GM21786 (cell line): ENCODE data around the gene LCT.
"Not testable (repeated sequence)": the region's sequence is repeated elsewhere in the genome, so short reads cannot be mapped to it uniquely, and the experiment has no call there.

Source experiments
- ATAC-seq: cut with Tn5 transposase; IDR thresholded peaks from one replicate; pipeline ENCODE4 v1.9.1; 2021; ENCODE audit not compliant: unreplicated experiment

Gene LCT

DNA sequence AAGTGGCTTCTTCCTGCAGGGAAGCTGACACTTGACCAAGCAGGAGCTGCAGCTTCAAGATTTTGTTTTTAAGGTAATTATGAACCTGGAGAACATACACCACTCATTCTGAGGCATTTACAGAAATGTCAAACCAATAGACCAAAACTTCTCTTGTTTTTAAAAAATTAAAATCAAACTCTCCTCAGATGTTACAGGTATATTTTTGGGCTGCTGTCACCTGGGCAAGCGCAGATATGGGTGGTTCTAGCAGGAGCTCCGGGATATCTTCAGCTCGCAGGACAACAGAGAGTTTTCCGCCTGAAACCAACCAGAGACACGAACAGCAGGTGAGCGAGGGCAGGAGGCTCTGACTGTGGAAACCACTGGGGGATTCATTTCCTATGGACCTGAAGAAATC, 4.1 kb downstream of the LCT start:
- ATAC-seq, result no peak

DNA sequence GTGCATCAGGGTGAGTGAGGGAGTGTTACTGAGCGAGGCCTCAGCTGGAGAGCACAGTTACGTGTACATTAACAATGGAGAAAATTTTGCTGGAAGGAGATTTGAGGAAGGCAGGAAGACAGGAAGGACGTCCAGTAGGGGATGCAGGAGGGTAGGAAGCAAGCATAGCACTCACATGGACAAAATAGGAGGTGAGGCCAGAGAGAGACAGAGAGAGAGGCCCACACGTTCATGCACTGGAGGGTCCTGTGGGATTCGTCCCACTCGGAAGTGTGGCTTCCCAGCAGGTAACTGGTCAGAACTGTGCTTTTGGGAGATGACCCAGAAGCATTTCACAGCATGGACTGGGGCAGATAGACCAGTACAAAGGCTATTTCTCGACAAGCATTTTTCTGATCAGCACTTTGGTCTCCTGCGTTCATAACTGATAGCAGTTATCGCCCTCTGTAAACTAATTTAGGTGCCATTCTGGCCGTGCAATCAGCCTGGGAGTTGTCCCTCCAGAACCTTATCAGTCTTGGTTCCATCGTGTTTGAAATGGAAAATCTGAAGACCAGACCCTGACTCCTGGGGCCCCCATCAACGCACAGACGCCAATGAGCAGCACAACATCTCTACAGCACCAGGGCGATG, 5.7 kb downstream of the LCT start:
- ATAC-seq, result no peak

DNA sequence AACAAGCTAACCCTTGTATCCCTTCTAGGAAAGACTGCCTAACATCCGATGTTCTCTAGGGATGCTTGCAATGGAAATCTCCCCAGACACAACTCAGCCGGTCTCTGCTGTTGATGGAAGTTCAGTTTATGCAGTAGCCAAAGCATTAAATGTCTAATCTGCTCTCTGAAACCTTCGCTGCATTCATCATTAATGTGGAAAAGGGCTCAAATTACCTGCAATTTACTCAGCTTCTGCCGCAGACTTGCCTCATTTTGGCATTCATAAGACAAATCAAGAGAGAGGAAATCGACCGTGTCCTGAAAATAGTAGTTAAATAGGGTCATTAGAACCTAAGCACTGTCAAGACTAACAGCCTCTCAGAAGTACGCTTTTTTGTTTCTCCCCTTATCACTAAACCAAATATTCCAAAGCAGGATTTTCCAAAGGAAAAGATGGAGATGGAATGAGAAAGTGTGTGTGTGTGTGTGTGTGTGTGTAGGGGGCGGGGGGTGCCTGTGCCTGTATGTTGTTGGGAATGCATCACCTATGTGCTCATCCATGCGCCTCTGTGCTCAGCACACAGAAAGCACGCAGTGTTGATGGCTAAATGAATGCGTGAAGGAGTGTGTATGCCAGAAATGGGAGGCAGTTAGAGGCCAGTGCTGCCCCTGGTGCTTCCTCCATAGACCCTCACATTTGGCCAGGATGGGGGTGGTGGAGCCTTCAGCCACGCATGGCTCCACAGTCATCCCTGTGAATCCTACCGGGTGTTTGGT, 7.4 kb downstream of the LCT start:
- ATAC-seq, result no peak

DNA sequence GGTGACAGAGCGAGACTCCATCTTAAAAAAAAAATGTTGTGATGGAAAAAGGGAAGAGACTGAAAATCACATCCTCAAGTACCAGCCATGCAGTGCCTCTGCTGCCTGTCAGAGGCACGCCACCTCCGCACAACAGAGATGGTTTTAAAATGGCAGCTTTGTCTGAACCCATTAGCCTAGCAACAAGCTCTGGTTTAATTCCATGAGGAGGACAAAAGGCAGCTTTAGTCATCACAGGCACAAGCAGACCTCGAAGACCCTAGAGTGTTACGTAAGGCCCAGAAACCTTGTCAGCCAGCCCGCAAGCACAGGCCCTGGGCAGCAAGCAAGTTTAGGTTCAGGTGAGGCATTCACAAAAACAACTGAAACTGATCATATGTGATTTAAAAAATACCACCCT, 10.4 kb downstream of the LCT start:
- no peak for ATAC-seq

DNA sequence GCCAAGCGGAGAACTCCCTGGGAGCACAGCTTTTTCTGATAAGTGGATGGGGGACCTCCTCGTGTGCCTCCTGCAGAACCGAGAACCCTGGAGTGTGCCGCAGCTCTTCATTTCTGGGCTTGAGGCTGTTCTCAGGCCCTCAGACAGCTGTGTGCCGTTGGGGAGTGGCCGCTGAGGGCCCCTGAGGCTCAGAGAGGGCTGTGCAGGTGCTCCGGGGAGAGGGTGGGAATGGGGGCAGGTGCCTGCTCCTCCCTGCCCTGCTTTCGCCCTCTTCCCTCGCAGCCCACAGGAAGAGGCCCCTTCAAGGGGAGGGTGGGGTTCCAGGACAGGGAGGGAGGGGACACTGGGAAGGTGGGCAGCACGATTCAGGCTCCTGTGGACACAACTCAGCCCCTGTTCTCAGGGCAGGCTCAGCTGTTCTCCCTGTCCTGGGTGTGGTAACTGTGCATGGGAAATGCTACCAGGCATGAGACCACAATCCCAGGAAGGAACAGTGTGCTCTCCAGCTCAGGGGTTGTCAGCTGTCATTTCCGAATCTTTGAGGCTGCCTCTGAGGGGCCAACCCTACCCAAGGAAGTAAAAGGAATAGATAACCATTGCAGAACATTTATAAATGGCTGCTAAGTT, 11.3 kb downstream of the LCT start:
- ATAC-seq, result no peak

DNA sequence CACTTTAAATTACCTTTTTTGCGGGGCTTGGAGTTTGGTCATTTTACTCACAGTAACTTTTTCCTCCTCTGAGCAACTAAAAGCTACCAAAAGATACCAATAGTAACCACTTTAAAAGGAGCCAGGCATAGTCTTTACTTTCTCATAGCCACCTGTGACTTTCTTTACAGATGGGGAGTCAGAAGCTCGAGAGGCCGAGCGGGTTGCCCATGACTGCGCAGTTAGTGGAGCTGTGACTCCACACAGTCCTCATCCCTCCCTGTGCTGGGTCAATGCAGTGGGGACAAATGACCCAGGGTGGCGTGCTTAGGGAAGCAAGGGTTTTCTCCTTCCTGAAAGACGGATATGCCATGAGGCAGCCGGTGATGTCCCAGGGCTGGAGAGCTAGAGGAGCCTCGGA, 11.9 kb downstream of the LCT start:
- no peak for ATAC-seq

- no peak for ATAC-seq
Observed at GRCh38 chr2:135822855-135823254, 14.1 kb downstream of the LCT start.

GRCh38 chr2:135821190-135821589, 15.8 kb downstream of the LCT start:
- no peak for ATAC-seq

GRCh38 chr2:135820003-135820618, 16.9 kb downstream of the LCT start:
- peak; percentile 88 for ATAC-seq

DNA sequence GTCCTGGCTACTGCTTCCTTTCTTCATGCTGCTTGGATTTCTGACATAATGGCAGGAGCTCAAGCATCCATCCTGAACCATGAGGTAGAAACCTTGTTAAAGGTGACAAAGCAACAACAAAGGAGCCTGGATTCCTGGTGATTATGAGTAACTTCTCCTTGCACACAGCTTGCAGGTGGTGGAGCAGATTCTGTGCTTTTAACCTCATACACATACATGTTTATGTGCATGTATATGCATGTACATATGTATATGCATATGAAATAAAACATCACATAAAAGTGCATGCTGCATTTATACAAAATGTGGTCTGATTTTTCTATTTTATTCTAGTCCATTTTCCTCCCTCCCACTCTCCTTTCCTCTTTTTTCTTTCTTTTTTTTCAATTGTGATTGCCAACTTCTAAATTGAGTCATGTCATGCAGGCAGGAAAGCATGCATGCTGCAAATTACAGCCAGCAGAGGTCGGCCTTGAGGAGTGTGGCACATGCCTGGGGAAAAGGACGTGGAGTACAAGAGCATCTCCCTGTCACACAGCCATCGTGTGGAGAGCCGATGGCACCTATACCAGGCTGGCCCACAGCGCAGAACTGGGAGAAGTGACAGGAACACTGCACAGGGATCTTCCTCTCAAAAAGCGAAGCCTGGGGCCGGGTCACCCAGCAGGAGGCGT, 17.9 kb downstream of the LCT start:
- no peak for ATAC-seq

DNA sequence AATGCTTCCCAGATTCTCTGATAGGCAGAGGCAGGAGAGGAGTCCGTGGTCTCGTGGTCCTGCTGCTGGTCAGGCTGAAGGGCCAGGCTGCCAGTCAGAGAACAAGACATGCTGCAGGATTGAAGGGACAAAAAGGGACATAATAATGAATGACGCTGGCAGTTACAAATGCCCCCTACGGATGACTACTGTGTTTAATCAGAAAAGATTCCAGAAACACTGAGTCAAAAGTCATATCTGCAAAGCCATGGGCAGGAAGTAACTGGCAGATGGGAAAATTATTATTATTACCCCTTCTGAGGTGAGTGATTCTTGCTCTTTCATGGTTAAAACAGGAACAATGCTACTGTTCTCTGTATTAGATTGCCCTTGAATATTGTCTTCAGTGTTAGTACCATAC, 19.0 kb downstream of the LCT start:
- no peak for ATAC-seq

DNA sequence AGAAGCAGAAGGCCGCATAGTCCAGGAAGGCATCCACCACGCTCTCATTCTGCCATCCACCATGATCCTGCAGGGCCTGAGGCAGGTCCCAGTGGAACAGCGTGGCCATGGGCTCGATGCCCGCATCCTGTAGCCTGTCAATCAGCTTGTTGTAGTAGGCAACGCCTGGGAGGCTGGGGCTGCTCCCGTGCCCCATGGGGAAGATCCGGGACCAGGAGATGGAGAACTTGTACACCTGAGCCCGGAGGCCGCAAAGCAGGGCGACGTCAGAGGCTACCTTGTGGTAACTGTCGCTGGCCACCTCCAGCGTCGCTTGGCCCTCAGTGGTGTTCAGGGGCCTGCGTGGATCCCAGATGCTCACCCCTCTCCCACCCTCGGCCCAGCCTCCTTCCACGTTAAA, 19.5 kb downstream of the LCT start:
- no peak for ATAC-seq

DNA sequence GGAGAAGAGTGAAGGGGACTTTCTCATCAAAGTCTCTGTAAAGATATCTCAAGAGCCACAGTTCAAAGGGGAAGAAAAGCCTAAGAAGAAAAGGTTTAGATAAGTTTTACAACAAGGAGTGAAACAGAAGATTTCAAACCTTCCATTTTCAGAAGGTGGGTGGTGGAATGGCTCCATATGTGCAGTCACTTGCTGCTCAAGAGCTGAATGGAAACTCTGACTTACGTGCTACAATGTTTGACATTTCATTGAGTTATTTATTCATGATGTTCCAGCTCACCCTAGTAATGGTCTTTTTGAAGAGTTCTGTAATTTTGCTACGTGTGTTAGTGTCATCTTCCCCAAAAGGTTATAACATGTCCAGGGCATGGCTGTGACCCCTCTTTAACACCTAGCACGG, 21.7 kb downstream of the LCT start:
- no peak for ATAC-seq

DNA sequence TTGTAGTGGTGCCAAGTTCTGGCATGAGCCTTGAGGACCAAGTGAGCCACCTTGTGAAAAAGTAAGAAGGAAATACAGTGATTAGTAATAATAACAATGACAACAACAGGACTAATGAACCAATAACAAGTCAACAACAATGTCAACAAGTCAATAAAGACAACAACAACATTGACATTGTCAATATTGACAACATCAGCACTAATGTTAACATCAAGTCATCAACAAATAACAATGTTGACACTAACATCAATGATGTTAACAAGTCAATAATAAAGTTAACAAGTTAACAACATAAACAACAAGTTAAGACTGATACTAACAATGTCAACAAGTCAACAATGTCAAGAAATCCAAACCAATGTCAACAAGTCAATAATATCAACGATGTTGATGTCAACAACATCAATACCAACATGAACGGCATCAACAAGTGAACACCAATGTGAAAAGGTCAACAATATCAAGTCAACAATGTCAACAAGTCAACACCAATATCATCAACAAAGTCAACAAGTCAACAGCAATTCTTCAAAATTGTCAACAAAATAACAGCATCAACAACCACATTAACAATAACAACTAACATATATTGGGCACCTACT, 24.0 kb downstream of the LCT start:
- no peak for ATAC-seq

DNA sequence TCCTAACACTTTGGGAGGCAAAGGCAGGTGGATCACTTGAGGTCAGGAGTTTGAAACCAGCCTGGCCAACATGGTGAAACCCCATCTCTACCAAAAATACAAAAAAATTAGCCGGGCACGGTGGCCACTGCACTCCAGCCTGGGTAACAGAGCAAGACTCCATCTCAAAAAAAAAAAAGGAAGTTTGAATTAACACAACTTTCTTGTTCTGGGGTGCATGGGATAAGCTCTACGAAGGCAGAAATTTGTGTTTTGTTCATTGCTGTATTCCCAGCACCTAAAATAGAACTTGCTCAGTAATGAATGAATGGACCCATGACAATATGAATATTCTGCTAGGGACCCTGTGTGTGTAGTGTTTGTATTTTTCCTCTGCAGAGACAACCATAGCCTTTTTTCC, 29.1 kb downstream of the LCT start:
- not testable (repeated sequence) for ATAC-seq

- ATAC-seq, result no peak
Observed at GRCh38 chr2:135803278-135803677, 33.7 kb downstream of the LCT start.

DNA sequence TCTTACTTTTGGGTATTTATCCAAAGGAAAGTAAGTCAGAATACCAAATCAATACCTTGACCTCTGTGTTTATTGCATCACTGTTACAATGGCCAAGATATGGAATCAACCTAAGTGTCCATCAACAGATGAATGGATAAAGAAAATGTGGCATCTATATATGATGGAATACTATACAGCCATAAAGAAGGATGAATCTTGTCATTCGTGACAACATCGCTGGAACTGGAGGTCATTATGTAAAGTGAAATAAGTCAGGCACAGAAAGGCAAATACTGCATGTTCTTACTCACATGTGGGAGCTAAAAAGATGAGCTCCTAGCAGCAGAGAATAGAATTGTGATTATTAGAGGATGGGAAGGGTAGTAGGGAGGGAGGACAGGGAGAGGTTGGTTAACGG, 34.6 kb downstream of the LCT start:
- no peak for ATAC-seq

- no peak for ATAC-seq
Observed at GRCh38 chr2:135800513-135801460, 36.2 kb downstream of the LCT start.

GRCh38 chr2:135799738-135800137, 37.2 kb downstream of the LCT start:
- ATAC-seq, result no peak

DNA sequence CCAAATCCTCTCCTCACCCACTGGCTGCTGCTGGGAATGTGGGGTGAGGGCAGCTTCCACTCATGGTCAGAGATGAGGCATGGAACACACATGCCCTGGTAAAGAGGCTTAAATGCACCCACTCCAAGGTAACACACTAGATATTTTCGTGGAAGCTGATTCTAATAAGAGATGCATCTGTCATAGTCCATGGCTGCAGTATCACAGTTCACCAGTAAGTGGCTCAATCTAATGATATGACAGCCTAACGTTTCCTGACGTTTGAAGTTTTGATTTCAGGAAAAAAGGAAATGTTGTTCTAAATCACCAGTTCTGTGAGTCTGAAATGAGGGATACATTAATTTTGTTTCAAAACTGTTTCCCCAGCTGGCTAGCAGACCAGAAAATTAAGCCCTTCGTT, 38.2 kb downstream of the LCT start:
- ATAC-seq, result no peak
